ENCODE results near the gene FAM135A.

Gene FAM135A

DNA sequence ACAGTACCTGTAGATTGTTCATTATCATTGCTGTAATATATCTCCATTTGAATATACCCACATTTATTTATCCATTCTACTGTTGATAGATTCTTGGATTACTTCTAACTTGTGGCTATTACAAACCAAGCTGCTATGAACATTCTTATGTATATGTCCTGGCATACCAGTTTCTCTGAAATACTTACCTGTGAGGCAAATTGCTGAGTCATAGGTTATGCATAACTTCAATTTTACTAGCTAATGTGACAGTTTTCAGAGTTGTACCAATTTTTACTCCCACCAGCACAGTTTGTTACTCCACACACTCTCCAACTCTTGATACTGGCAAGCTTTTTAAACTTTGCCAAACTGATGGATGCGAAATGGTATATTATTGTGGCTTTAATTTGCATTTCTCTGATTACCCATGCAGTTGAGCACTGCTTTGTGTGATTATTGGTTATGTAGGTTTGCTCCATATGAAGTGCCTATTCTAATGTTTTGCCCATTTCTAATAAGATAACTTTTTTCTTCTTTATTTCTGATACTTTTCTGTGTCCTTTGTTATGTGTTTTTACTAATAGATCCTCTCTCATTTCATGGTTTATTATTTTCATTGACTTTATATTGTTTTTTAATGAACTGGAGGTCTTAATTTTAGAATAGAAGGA lies 90.6 kb downstream of the FAM135A start:
- Histone ChIP-seq H3K27ac (replicated peaks) (no peak overlapping the region), H3K4me3 (replicated peaks; ENCODE audit: insufficient read depth, low read length) (no peak overlapping the region), H3K27me3 (ENCODE audit: insufficient read depth, poor library complexity, severe bottlenecking) (no peaks in the 10 kb centered on the region)
- DNase-seq (ENCODE audit: low read depth in 1 of 2, low spot score in 1 of 2), result no peak
- TF ChIP-seq, protein P1, sequence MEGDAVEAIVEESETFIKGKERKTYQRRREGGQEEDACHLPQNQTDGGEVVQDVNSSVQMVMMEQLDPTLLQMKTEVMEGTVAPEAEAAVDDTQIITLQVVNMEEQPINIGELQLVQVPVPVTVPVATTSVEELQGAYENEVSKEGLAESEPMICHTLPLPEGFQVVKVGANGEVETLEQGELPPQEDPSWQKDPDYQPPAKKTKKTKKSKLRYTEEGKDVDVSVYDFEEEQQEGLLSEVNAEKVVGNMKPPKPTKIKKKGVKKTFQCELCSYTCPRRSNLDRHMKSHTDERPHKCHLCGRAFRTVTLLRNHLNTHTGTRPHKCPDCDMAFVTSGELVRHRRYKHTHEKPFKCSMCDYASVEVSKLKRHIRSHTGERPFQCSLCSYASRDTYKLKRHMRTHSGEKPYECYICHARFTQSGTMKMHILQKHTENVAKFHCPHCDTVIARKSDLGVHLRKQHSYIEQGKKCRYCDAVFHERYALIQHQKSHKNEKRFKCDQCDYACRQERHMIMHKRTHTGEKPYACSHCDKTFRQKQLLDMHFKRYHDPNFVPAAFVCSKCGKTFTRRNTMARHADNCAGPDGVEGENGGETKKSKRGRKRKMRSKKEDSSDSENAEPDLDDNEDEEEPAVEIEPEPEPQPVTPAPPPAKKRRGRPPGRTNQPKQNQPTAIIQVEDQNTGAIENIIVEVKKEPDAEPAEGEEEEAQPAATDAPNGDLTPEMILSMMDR (IDR thresholded peaks at IDR 0.05; ENCODE audit: insufficient read depth, low read length), result no peak
- TF ChIP-seq GABPA (IDR thresholded peaks at IDR 0.05; ENCODE audit: low read depth) (no peak), POLR2AphosphoS5 (IDR thresholded peaks at IDR 0.05; ENCODE audit: low read depth) (no peak), SPI1 (IDR thresholded peaks at IDR 0.05; ENCODE audit: borderline replicate concordance, low read depth) (no peak)
- TF ChIP-seq, protein P2, sequence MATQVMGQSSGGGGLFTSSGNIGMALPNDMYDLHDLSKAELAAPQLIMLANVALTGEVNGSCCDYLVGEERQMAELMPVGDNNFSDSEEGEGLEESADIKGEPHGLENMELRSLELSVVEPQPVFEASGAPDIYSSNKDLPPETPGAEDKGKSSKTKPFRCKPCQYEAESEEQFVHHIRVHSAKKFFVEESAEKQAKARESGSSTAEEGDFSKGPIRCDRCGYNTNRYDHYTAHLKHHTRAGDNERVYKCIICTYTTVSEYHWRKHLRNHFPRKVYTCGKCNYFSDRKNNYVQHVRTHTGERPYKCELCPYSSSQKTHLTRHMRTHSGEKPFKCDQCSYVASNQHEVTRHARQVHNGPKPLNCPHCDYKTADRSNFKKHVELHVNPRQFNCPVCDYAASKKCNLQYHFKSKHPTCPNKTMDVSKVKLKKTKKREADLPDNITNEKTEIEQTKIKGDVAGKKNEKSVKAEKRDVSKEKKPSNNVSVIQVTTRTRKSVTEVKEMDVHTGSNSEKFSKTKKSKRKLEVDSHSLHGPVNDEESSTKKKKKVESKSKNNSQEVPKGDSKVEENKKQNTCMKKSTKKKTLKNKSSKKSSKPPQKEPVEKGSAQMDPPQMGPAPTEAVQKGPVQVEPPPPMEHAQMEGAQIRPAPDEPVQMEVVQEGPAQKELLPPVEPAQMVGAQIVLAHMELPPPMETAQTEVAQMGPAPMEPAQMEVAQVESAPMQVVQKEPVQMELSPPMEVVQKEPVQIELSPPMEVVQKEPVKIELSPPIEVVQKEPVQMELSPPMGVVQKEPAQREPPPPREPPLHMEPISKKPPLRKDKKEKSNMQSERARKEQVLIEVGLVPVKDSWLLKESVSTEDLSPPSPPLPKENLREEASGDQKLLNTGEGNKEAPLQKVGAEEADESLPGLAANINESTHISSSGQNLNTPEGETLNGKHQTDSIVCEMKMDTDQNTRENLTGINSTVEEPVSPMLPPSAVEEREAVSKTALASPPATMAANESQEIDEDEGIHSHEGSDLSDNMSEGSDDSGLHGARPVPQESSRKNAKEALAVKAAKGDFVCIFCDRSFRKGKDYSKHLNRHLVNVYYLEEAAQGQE (IDR thresholded peaks at IDR 0.05; ENCODE audit: insufficient replicate concordance, low read depth), result no peak

DNA sequence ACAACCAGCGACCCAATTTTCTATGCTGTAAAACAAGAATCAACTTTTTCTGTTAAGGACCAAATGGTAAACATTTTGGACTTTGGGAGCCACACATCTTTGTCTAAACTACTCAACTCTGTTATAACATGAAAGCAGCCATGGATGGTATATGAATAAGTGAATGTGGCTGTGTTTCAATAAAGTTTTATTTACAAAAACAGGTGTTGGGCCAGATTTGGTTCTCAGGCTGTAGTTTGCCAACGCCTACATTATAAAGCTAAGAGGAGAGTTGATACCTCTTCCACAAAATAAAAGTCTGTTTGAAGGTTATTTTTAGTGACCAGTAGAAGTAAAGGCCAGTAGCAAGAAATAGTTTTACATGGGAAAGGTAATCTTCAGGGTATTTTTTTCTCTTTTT lies 93.0 kb downstream of the FAM135A start:
- H3K27me3 ChIP-seq (ENCODE audit: insufficient read depth, poor library complexity, severe bottlenecking), result no peaks in the 10 kb centered on the region
- H3K27ac ChIP-seq (replicated peaks), result no peak overlapping the region
- H3K4me3 ChIP-seq (replicated peaks; ENCODE audit: insufficient read depth, low read length), result no peak overlapping the region
- DNase-seq (ENCODE audit: low read depth in 1 of 2, low spot score in 1 of 2), result no peak
- TF ChIP-seq SPI1 (IDR thresholded peaks at IDR 0.05; ENCODE audit: borderline replicate concordance, low read depth), result no peak
- no peak for TF ChIP-seq GABPA (IDR thresholded peaks at IDR 0.05; ENCODE audit: low read depth)
- TF ChIP-seq, protein P2 (IDR thresholded peaks at IDR 0.05; ENCODE audit: insufficient replicate concordance, low read depth), result no peak
- no peak for TF ChIP-seq POLR2AphosphoS5 (IDR thresholded peaks at IDR 0.05; ENCODE audit: low read depth)
- TF ChIP-seq, protein P1 (IDR thresholded peaks at IDR 0.05; ENCODE audit: insufficient read depth, low read length), result no peak

DNA sequence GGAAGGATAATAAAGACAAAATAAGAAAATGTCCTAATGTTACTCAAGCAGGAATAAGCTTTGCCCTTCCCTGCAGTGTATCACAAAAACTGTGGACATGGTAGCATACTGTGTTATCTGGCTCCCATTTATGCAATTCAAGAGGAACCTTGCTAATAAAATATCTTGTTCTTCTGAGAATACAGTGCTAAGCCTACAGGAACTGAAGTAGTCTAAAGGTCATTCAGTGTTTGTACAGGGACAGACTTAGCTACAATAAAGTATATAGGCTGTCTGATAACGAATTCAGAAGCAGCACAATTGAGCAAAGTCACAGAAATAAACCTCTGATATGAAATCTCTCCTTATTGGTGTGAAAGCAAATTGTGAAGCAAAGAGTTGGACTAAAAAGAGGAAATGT lies 93.9 kb downstream of the FAM135A start:
- TF ChIP-seq POLR2AphosphoS5 (IDR thresholded peaks at IDR 0.05; ENCODE audit: low read depth) (no peak), SPI1 (IDR thresholded peaks at IDR 0.05; ENCODE audit: borderline replicate concordance, low read depth) (no peak), GABPA (IDR thresholded peaks at IDR 0.05; ENCODE audit: low read depth) (no peak)
- TF ChIP-seq, protein P1 (IDR thresholded peaks at IDR 0.05; ENCODE audit: insufficient read depth, low read length), result no peak
- TF ChIP-seq, protein P2 (IDR thresholded peaks at IDR 0.05; ENCODE audit: insufficient replicate concordance, low read depth), result no peak
- DNase-seq (ENCODE audit: low read depth in 1 of 2, low spot score in 1 of 2), result no peak
- Histone ChIP-seq H3K27ac (replicated peaks) (no peak overlapping the region), H3K4me3 (replicated peaks; ENCODE audit: insufficient read depth, low read length) (no peak overlapping the region), H3K27me3 (ENCODE audit: insufficient read depth, poor library complexity, severe bottlenecking) (no peaks in the 10 kb centered on the region)

Data from HL-60 (cell line).